Measurements from ENCODE around the gene POLR2E. TPM values are rescaled to one million over a fixed set of nuclear protein-coding genes. Genes with fewer than 3 reads are reported as not detected.

Gene POLR2E
- total RNA-seq, 1 donor from 2014 or later: 248 TPM

DNA sequence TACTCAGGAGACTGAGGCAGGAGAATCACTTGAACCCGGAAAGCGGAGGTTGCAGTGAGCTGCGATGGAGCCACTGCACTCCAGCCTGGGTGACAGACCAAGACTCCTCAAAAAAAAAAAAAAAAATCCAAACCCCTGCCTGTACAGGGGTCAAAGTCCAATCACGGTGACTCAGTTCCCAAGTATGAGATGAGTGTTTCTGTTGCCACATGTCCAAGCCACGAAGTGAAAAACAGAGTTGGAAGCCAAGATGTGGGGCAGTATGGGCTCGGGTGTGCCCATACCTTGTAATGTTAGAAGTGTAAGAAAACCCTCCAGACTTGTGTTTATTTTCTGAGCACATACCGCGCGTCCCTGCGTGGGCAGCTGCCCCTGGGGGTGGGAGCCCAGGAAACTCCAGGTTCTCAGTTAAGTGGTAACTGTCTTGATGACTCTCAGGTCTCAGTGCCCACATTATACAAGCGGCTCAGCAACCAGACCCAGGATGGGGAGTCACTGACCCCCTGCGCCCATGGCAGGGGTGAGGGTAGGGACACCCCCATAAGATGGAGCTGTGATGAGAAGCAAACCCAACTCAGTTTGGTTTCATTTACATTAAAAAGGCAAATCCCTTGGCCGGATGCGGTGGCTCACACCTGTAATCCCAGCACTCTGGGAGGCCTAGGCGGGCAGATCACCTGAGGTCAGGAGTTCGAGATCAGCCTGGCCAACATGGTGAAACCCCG, 7.4 kb upstream of the POLR2E start:
- TF ChIP-seq, protein P1, sequence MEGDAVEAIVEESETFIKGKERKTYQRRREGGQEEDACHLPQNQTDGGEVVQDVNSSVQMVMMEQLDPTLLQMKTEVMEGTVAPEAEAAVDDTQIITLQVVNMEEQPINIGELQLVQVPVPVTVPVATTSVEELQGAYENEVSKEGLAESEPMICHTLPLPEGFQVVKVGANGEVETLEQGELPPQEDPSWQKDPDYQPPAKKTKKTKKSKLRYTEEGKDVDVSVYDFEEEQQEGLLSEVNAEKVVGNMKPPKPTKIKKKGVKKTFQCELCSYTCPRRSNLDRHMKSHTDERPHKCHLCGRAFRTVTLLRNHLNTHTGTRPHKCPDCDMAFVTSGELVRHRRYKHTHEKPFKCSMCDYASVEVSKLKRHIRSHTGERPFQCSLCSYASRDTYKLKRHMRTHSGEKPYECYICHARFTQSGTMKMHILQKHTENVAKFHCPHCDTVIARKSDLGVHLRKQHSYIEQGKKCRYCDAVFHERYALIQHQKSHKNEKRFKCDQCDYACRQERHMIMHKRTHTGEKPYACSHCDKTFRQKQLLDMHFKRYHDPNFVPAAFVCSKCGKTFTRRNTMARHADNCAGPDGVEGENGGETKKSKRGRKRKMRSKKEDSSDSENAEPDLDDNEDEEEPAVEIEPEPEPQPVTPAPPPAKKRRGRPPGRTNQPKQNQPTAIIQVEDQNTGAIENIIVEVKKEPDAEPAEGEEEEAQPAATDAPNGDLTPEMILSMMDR (conservative IDR thresholded peaks at IDR 0.05; ENCODE audit: low read depth, low read length): no peak
- H3K4me3 ChIP-seq (ENCODE audit: low read depth, low read length): no peak overlapping the region

DNA sequence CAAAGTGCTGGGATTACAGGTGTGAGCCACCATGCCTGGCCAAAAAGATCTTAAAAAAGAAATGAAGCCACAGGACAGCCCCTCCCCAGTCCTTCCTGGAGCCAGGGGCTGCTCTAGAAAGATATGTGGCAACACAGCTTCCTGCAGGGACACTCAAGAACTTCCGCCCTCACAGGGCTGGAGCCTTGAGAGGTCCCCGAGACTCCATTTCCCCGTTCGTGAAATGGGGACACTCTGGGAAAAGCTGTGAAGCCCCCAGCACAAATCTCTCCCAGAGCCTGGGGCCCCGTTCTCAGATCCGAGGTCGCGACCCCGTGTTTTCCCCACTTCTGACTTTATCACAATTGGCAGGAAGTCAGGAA, 6.1 kb upstream of the POLR2E start:
- TF ChIP-seq, protein P1 (conservative IDR thresholded peaks at IDR 0.05; ENCODE audit: low read depth, low read length): no peak
- DNase-seq (ENCODE audit: low read depth): no peak
- H3K4me3 ChIP-seq (ENCODE audit: low read depth, low read length): no peak overlapping the region

More for the DNA sequence above, 7.4 kb upstream of the POLR2E start:
- peak; percentile 99 for DNase-seq (ENCODE audit: low read depth)

DNA sequence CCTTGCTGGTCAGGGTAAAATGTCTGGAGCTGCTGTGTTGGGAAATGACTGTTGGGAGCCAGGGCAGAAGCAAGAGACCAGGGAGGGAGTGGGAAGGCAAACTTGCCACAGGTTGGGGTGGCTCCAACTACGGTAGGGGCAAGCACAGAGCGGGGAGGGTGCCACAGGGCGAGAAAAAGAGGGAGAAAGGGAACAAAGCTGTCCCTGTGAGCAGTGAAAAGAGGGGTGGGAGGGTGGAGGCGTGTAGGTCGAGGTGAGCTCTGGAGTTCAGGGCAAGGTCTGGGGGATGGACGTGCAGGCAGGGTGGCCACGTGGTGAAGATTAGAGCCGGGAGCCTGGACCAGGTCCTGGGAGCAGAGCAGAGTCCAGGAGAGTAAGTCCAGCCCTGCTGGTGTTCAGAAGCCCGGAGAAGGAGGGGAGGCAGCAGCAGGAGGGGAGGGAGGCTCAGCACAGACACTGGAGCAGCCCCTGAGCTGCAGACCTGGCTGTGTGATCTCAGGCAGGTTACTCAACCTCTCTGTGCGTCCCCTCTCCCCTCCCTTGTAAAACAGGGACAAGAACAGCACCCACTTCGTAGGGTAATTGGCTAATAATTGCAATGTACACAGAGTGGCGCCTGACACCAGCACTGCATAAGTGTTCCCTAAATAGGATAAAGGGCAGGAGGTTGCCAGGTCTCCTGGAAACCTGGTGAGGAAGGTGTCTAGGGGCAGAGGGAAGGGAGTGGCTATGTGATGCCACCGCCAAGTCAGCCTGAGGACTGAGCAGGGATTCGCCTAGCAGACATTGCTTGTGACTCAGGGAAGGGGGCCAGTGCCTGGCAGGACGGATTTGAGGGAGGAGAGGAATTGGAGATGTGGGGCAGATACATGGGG, 3.2 kb upstream of the POLR2E start:
- H3K4me3 ChIP-seq (ENCODE audit: low read depth, low read length): no peak overlapping the region
- TF ChIP-seq, protein P1 (conservative IDR thresholded peaks at IDR 0.05; ENCODE audit: low read depth, low read length): no peak
- no peak for DNase-seq (ENCODE audit: low read depth)

DNA sequence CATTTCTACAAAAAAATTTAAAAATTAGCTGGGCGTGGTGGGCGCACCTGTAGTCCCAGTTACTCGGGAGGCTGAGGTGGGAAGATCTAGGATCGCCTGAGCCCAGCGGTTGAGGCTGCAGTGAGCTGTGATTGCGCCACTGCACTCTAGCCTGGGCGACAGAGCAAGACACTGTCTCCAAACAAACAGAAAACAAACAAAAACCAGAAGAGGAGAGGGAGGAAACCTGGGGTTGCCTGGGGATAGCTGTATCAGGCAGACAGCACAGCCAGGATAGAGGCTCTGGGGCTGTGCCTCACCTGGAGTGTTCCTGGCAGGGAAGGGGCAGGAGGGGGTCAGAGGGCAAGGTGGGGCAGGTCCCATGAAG, 2.6 kb upstream of the POLR2E start:
- no peak for DNase-seq (ENCODE audit: low read depth)
- TF ChIP-seq, protein P1 (conservative IDR thresholded peaks at IDR 0.05; ENCODE audit: low read depth, low read length): no peak
- no peak overlapping the region for H3K4me3 ChIP-seq (ENCODE audit: low read depth, low read length)

DNA sequence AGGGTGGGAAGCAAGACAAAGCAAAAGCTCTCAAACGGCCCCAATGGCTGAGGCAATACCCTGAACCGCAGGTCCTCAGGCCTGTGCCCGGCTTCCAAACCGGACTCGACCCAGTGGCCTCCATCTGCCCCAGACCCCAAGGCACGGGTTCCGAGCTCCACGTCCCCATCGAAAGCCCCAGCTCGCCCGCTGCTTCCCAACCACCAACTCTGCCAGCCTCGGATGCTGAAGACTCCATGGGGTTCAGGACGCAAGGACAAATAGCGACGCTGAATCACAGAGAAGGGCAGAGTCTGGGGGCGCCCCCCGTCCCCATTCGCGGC, 559 bp downstream of the POLR2E start:
- TF ChIP-seq, protein P1 (conservative IDR thresholded peaks at IDR 0.05; ENCODE audit: low read depth, low read length): no peak
- no peak for DNase-seq (ENCODE audit: low read depth)
- H3K4me3 ChIP-seq (ENCODE audit: low read depth, low read length): peak overlapping the region; percentile 98

DNA sequence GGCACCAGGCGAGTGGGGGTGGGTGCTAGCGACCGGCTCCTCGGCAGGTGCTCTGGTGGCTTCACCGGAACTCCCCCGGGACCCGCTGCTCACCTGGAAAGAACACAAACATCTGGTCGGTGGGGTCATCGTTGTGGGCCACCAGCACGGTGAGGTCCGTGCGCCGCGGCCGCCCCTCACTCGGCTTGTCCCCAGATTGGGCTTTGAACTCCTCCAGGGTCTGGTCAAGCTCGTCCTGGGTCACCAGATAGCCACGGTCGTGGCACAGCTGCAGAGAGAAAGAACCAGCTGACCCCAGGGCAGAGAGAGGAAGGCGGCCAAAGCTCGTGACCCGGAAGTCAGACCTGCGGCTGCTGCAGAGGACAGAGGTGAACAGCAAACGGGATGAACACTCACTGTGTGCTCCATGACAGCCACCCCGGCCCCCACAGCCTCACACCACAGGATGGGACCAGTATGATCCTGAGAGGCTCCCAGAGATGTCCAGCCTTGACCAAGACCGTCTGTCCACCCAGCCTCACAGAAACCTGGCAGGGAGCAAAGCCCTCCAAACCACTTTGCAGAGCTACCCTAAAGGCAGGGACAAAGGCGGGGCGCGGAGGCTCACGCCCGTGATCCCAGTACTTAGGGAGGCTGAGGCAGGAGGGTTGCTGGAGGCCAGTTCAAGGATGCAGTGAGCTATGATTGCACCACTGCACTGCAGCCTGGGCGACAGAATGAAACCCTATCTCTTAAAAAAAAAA, 1.2 kb downstream of the POLR2E start:
- H3K4me3 ChIP-seq (ENCODE audit: low read depth, low read length): peak overlapping the region; percentile 98
- no peak for DNase-seq (ENCODE audit: low read depth)
- TF ChIP-seq, protein P1 (conservative IDR thresholded peaks at IDR 0.05; ENCODE audit: low read depth, low read length): no peak
